HG03108 (cell line): ENCODE measurements around the gene NCKAP5L.

Experiments used
- ATAC-seq: cut with Tn5 transposase; IDR thresholded peaks from one replicate; pipeline ENCODE4 v1.9.1; 2021; ENCODE audit warnings: moderate library complexity; ENCODE audit not compliant: unreplicated experiment

Gene NCKAP5L

GRCh38 chr12:49824895-49825294 is 3.3 kb downstream of the NCKAP5L start:
- no peak for ATAC-seq

GRCh38 chr12:49824416-49824815 is 3.8 kb downstream of the NCKAP5L start:
- ATAC-seq: no peak

DNA sequence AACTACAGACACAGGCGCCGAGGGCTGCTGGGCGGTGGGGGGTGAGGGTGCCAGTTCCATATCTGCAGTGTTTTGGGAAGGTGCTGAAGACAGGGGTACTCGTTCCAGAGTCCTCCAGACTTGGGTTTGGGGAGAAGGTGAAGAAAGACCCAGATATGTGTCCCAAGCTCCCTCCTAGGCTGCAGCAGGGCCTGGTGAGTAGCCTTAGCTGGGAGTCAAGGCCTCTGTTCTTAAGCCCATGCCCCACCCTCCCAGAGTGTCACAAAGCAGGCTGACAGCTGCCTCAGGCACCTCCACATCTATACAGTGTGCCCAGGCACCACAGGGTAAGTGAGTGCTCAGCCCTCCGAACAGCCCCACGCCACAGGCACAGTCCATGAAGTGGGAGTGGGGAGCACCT is 4.3 kb downstream of the NCKAP5L start:
- no peak for ATAC-seq

- no peak for ATAC-seq
These were observed 4.9 kb downstream of the NCKAP5L start for GRCh38 chr12:49823350-49823749.

- no peak for ATAC-seq
These were observed 6.6 kb downstream of the NCKAP5L start for GRCh38 chr12:49821373-49822287.

- ATAC-seq: no peak
These were observed 8.4 kb downstream of the NCKAP5L start for GRCh38 chr12:49819786-49820185.

GRCh38 chr12:49818241-49818895 is 9.8 kb downstream of the NCKAP5L start:
- ATAC-seq: no peak

- no peak for ATAC-seq
These were observed 15.1 kb downstream of the NCKAP5L start for GRCh38 chr12:49813131-49813530.

DNA sequence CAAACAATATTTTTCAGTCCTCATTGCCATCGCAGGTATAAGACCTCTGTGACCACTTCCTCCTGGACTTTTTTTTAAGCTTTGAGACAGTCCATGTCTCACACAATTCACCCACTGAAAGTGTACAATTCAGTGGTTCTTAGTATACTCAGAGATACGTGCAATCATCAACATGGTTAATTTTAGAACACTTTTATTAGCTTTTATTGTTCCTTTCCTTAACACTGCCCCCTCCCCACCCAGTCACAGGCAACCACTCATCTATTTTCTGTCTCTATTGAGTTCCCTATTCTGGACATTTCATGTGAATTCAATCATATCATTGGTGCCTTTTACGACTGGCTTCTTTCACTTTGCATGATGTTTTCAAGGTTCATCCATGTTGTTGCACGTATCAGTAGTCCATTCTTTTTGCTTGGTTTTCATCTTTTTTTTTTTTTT is 16.2 kb downstream of the NCKAP5L start:
- ATAC-seq: no peak

DNA sequence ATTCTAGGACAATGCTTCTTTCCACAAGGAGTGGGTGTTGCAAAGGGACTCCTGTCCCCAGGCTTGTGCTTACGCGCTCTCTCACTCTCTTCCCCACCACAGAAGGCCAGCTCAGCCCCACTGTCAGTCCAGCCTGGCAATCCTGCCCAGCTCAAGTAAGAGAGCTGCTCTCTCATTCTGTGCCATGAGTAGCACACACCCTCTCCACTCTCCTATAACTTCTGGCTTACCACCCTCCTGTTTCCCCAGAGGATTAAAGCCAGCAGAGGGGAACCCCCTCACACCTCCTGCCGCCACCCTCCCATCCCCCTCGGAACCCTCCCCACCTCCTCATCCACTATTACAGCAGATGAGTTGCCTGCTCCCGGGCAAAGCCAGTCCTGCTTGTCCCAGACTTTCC is 17.1 kb downstream of the NCKAP5L start:
- ATAC-seq: no peak

GRCh38 chr12:49809906-49810389 is 18.3 kb downstream of the NCKAP5L start:
- no peak for ATAC-seq

DNA sequence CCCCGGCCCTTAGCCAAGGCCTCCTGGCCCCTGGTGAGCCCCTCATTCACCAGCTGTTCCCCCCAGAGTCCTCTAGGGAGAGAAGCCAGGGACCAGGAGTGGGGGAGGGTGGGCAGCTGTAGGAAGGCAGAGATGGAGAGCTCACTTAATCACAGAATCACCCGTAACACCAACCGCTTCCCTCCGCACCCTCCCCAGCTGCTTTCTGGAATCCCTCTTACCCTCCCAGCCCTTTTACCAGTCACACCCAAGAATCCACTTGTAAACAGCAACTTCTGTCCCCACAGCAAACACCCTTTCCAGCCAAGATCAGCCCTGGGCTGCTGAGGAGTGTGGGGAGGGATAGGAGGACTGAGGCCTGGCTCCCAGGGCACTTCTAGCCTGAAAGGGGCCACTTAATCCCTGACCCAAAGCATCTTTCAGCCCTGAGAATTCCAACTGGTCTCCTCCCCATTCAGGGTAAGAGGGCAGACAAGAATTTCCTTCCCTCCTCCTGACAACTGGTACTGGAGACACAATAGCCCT is 18.8 kb downstream of the NCKAP5L start:
- ATAC-seq: no peak

- ATAC-seq: no peak
These were observed 19.4 kb downstream of the NCKAP5L start for GRCh38 chr12:49808686-49809380.

DNA sequence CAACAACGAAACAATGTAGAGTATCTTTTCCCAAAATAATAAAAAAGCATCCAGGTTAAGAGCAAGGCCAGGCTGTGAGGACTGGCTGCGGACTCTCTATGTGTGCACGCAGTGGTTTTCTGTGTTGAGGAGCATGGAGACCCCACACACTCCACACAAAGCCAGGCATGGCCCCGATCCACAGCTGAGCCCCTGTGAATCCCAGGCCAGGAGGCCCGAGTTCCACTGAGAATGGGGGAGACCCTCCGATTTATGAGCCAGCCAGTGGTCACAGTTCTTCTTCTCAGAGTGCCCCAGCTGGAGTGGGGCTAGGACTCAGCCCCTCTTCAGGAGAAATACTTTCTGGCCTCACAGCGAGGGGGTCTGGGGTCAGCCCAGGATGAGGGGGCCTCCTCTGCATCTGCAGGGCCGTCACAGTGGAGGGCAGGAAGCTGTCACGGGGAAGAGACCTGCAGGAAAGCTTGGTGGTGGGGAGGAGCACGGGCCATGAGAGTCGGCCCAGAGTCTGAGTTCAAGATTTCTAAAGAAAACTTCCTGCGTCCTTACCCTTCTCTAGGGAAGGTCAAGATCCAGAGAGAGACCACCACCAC is 20.1 kb downstream of the NCKAP5L start:
- no peak for ATAC-seq

DNA sequence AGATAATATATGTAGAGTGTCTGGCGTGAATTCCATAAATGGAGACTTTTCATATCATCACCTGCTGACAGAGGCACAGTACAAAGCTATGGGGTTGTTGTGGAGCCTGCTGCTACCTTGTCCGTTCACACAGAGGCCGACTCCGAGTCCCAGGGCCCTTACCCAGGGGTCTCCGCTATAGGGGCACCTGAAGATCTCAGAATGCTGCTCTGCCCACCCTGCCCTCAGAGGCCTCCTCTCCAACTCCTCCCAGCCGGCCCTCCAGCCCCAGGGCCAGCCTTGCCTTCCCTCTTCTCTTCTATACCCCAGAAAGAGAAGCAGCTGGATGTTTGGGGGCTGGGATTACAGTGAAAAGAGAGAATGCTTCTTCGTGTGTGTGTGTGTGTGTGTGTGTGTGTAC is 21.3 kb downstream of the NCKAP5L start:
- no peak for ATAC-seq

DNA sequence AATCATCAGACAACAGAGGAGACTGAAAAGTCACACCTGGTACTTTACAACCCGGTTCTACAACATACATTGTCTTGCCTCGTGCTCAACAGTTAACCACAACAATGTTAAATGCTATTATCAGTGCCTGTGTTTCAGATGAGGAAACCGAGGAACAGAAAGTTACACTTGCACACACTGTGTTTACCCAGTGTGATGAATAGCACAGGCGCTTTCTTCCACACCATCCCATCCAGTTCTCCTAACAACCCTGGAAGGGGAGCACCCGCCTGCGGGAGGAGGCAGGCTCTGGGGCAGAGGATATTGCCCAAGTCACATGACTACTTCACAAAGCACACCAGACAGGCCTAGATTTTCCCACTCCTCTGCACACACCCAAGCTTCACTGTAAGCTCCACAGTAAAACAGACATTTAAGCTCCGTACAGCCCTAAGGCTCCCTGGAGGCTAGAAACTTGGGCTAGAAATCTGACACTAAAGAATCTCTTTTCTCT is 21.8 kb downstream of the NCKAP5L start:
- no peak for ATAC-seq

DNA sequence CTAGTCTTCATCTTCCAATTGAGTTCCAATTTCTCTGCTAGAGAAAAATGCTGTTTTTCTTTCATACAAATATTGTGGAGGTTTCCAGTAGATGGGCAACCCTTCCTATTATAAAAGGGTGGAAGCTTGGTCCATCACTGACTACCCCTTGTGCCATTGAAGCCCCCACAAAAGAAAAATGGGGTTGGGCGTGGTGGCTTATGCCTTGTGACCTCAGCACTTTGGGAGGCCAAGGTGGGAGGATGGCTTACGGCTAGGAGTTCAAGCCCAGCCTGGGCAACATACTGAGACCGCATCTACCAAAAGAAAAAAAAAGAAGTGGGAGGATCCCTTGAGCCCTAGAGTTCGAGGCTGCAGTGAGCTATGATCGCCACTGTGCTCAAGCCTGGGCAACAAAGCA is 22.8 kb downstream of the NCKAP5L start:
- ATAC-seq: no peak

DNA sequence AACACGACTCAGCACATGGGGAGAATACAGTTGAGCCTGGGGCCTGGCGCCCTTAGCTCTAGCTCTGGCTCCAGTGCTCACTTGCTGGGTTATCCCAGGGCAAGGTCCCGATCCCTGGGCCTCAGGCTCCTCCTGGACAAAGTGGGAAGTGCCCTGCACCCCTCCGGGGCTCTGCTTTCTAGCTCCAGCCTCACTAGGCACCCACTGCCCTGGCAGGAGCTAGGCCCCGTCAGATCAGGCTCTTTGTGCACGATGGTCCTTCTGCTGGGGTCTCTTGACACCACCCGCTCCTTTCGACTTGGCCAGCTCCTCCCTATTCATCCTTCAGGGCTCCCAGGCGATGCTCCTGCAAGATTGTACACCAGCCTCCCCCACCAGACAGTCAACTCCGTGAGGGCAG is 23.4 kb downstream of the NCKAP5L start:
- ATAC-seq: no peak

DNA sequence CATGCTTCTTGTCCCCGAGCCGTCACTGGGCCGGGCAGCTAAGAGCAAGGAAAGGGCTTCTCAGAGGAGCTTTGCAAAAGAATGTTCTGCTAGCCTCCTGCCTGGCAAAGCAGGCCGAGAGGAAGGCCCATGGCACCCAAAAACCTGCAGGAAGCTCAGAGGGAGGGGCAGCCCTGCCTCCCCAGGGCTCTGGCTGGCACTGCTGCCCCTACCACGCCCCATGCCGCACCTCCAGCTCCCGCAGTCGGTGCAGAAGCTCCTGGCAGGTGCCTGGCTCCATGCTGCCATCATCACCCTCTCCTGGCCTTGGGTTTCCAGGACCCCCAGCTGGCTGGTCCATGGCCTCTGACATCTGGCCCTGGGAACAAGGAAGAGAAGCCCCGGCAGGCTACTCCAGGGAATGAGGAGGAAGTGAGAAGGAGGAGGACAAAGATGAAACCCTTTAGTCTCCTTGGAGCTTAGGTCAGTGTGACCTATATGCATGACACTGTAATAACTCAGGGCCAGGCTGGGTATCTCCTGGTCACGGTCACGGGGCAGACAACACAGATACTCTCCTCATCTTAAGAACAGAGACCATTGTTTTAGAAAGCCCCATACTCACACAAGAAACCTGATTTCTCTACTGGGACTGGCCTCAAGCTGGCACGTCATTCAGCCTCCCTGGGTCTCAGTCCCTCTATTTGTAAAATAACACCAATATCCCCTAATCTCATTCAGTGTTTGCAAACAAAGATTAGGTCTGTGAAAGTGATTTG is 24.3 kb downstream of the NCKAP5L start:
- ATAC-seq: no peak
